Tibial artery (tissue), 4 donors: ENCODE data around the gene MRPL22.
A peak's percentile ranks its signal among the peaks of the same experiment; 100 is the strongest.

Experiments
- DNase-seq, 2 donors: peaks; one replicate each; pipeline ENCODE4 v3.0.0-alpha.2; 2019
- H3K27ac ChIP-seq, 2 donors: fragments of 200-600 bp; sonication (generic) in 1 of 2; 1 replicate in 1 of 2; 2 replicates in 1 of 2; pipeline ENCODE4 v1.5.1; 2018 to 2019; ENCODE audit warnings: mild to moderate bottlenecking in 1 of 2
- H3K27me3 ChIP-seq, 2 donors: fragments of 200-600 bp; sonication (generic) in 1 of 2; one replicate each; pipeline versions ENCODE4 v1.5.1 to v1.6.0; 2016 to 2019
- H3K36me3 ChIP-seq, 3 donors: fragments of 200-600 bp; sonication (generic) in 2 of 3; one replicate each; pipeline ENCODE4 v1.5.1; 2016 to 2019; ENCODE audit warnings: mild to moderate bottlenecking in 2 of 3
- H3K4me1 ChIP-seq, 4 donors: fragments of 200-600 bp; sonication (generic) in 2 of 4; 1 replicate in 3 of 4; 2 replicates in 1 of 4; pipeline ENCODE4 v1.5.1; 2016 to 2019
- H3K4me3 ChIP-seq, 2 donors: fragments of 200-600 bp; sonication (generic) in 1 of 2; 1 replicate in 1 of 2; 2 replicates in 1 of 2; pipeline ENCODE4 v1.5.1; 2018 to 2019; ENCODE audit warnings: mild to moderate bottlenecking in 2 of 2
- H3K9me3 ChIP-seq, 3 donors: fragments of 200-600 bp; sonication (generic) in 1 of 3; one replicate each; pipeline ENCODE4 v1.5.1; 2016 to 2019
- CTCF ChIP-seq, 2 experiments: fragments of 200-600 bp in 1 of 2; fragments of 450-650 bp in 1 of 2; IDR thresholded peaks; one replicate each; pipeline ENCODE4 v1.5.1; 2017 to 2019; ENCODE audit warnings: antibody characterized with exemption in 2 of 2, mild to moderate bottlenecking in 1 of 2, moderate library complexity in 1 of 2
- intact Hi-C: fragments of 100-400 bp; cut with DNase I; formaldehyde crosslinking; loops from one replicate; pipeline ENCODE4 v1.15.0; 2023; ENCODE audit warnings: low total_unique reads

Gene MRPL22

GRCh38 chr5:154940772-154941620 lies at the start of gene MRPL22:
Gene MRPL22, plus strand, starts transcription at chr5:154941073. Its CDS starts 38 bp downstream, at chr5:154941111.
- H3K4me3 ChIP-seq: peak within 1 kb of the TSS; percentile 60 to 78
- H3K27me3 ChIP-seq: no peaks in the 10 kb centered on the region
- peak; percentile 15 to 37 for TF ChIP-seq CTCF (IDR thresholded peaks at IDR 0.05)
- H3K4me1 ChIP-seq: peaks cover 0 to 46% (median 31%) of the 10 kb centered on the region in 4 donors
- peak; percentile 89 to 94 for DNase-seq
- H3K9me3 ChIP-seq: no peaks in the 10 kb centered on the region
- intact Hi-C loops: no loop called here
- H3K36me3 ChIP-seq: no peaks in the 10 kb centered on the region
- H3K27ac ChIP-seq: peak within 1 kb of the TSS; percentile 74 to 79

- no peak overlapping the region for H3K27ac ChIP-seq
- H3K4me3 ChIP-seq: no peak overlapping the region
- no peaks in the 10 kb centered on the region for H3K27me3 ChIP-seq
- no peak for TF ChIP-seq CTCF (IDR thresholded peaks at IDR 0.05)
- peaks cover 90 to 100% (median 93%) of the 10 kb centered on the region in 3 donors for H3K36me3 ChIP-seq
- no peak for DNase-seq
- H3K4me1 ChIP-seq: no peaks in the 10 kb centered on the region
- H3K9me3 ChIP-seq: no peaks in the 10 kb centered on the region
- intact Hi-C loops: no loop called here
These were observed 48.5 kb upstream of the MRPL22 start for GRCh38 chr5:154892369-154892771.

GRCh38 chr5:154893381-154893780 lies 47.5 kb upstream of the MRPL22 start:
- Histone ChIP-seq H3K4me3 (no peak overlapping the region), H3K27me3 (no peaks in the 10 kb centered on the region), H3K4me1 (no peaks in the 10 kb centered on the region), H3K27ac (no peak overlapping the region), H3K36me3 (peaks cover 89 to 100% (median 93%) of the 10 kb centered on the region in 3 donors), H3K9me3 (no peaks in the 10 kb centered on the region)
- intact Hi-C loops: no loop called here
- DNase-seq: no peak
- no peak for TF ChIP-seq CTCF (IDR thresholded peaks at IDR 0.05)

GRCh38 chr5:154895606-154896561 lies 45.0 kb upstream of the MRPL22 start:
- peaks cover 73 to 100% (median 93%) of the 10 kb centered on the region in 3 donors for H3K36me3 ChIP-seq

More at GRCh38 chr5:154895606-154896561, 45.0 kb upstream of the MRPL22 start:
- no peaks in the 10 kb centered on the region for H3K27me3 ChIP-seq
- H3K27ac ChIP-seq: no peak overlapping the region
- DNase-seq: no peak
- H3K4me1 ChIP-seq: no peaks in the 10 kb centered on the region
- no peaks in the 10 kb centered on the region for H3K9me3 ChIP-seq
- no peak overlapping the region for H3K4me3 ChIP-seq
- TF ChIP-seq CTCF (IDR thresholded peaks at IDR 0.05): no peak
- intact Hi-C loops: no loop called here
